Gastrocnemius medialis (tissue), 4 donors: ENCODE data around the gene TTC32. TPM values are rescaled to one million over a fixed set of nuclear protein-coding genes. Genes with fewer than 3 reads are reported as not detected.

ENCODE experiments used
- ATAC-seq, 2 donors: fragments of 150-250 bp; one replicate each; pipeline ENCODE4 v1.9.1; 2016
- DNase-seq, 2 donors: peaks; one replicate each; pipeline ENCODE4 v3.0.0-alpha.2; 2019
- H3K27ac ChIP-seq, 4 donors: fragments of 200-600 bp; sonication (generic); 1 replicate in 1 of 4; 2 replicates in 3 of 4; pipeline ENCODE4 v1.5.1; 2016 to 2018; ENCODE audit warnings: mild to moderate bottlenecking in 2 of 4, moderate library complexity in 1 of 4
- H3K27me3 ChIP-seq, 3 donors: fragments of 200-600 bp; sonication (generic) in 2 of 3; 1 replicate in 1 of 3; 2 replicates in 2 of 3; pipeline versions ENCODE4 v1.5.1 to v1.6.0; 2016 to 2019; ENCODE audit warnings: mild to moderate bottlenecking in 1 of 3, moderate library complexity in 1 of 3
- H3K36me3 ChIP-seq, 2 donors: fragments of 200-600 bp; sonication (generic) in 1 of 2; one replicate each; pipeline ENCODE4 v1.5.1; 2017 to 2018
- H3K4me1 ChIP-seq, 2 donors: fragments of 200-600 bp; sonication (generic) in 1 of 2; one replicate each; pipeline ENCODE4 v1.5.1; 2016 to 2017; ENCODE audit warnings: mild to moderate bottlenecking in 2 of 2
- H3K4me3 ChIP-seq, 4 donors: fragments of 200-600 bp; sonication (generic) in 3 of 4; 1 replicate in 1 of 4; 2 replicates in 3 of 4; pipeline ENCODE4 v1.5.1; 2016 to 2019; ENCODE audit warnings: mild to moderate bottlenecking in 2 of 4
- H3K9me3 ChIP-seq, 3 donors: fragments of 200-600 bp; sonication (generic) in 2 of 3; 1 replicate in 1 of 3; 2 replicates in 2 of 3; pipeline ENCODE4 v1.5.1; 2016 to 2019
- CTCF ChIP-seq, 5 experiments: fragments of 450-650 bp in 3 of 5; fragments of 200-600 bp in 2 of 5; sonication (generic) in 2 of 5; IDR thresholded peaks in 4 of 5; conservative IDR thresholded peaks in 1 of 5; 1 replicate in 4 of 5; 2 replicates in 1 of 5; pipeline ENCODE4 v1.5.1; 2016 to 2019; ENCODE audit warnings: antibody characterized with exemption in 5 of 5, mild to moderate bottlenecking in 3 of 5, moderate library complexity in 3 of 5
- POLR2A ChIP-seq, 2 donors: fragments of 450-650 bp; IDR thresholded peaks; one replicate each; pipeline ENCODE4 v1.6.1; 2017; ENCODE audit warnings: antibody characterized with exemption in 2 of 2, mild to moderate bottlenecking in 2 of 2, moderate library complexity in 2 of 2
- in situ Hi-C, 4 donors: fragments of 200-750 bp; cut with MboI; loops; one replicate each; pipeline versions ENCODE4 v1.15.0 to v1.8.0; 2017; ENCODE audit warnings: low sequenced_read_pairs in 4 of 4
- intact Hi-C: fragments of 100-400 bp; cut with DNase I; formaldehyde crosslinking; loops from one replicate; pipeline ENCODE4 v1.15.1; 2023; ENCODE audit warnings: low total_unique reads
- total RNA-seq, 4 donors: library from RNA; depleted of rRNA; stranded (reverse); fragments of >200 nt; gene quantifications; one replicate each; pipeline versions ENCODE4 v1.1.0 to v1.2.3, GENCODE V29; 2016

TTC32 gene
- total RNA-seq, 4 donors from 2014 or later = 6.6 to 19.6 (median 10.7) TPM

GRCh38 chr2:19851116-19851695, 50.6 kb downstream of the TTC32 start:
- Histone ChIP-seq H3K36me3 (no peaks in the 10 kb centered on the region), H3K9me3 (no peaks in the 10 kb centered on the region), H3K4me3 (no peak overlapping the region), H3K27me3 (no peaks in the 10 kb centered on the region), H3K4me1 (peaks cover 8 to 13% of the 10 kb centered on the region in 2 donors), H3K27ac (no peak overlapping the region)
- TF ChIP-seq POLR2A (IDR thresholded peaks at IDR 0.05) (no peak), CTCF (IDR thresholded peaks at IDR 0.05 in 4 of 5, conservative IDR thresholded peaks at IDR 0.05 in 1 of 5) (no peak)
- DNase-seq = no peak
- no peak for ATAC-seq
- intact Hi-C loops (no loop called here), in situ Hi-C loops (loop anchor here (10.0 to 25.0 kb wide), 5 partner anchors 486 to 1464 kb away; no protein-coding TSS in a partner anchor)

DNA sequence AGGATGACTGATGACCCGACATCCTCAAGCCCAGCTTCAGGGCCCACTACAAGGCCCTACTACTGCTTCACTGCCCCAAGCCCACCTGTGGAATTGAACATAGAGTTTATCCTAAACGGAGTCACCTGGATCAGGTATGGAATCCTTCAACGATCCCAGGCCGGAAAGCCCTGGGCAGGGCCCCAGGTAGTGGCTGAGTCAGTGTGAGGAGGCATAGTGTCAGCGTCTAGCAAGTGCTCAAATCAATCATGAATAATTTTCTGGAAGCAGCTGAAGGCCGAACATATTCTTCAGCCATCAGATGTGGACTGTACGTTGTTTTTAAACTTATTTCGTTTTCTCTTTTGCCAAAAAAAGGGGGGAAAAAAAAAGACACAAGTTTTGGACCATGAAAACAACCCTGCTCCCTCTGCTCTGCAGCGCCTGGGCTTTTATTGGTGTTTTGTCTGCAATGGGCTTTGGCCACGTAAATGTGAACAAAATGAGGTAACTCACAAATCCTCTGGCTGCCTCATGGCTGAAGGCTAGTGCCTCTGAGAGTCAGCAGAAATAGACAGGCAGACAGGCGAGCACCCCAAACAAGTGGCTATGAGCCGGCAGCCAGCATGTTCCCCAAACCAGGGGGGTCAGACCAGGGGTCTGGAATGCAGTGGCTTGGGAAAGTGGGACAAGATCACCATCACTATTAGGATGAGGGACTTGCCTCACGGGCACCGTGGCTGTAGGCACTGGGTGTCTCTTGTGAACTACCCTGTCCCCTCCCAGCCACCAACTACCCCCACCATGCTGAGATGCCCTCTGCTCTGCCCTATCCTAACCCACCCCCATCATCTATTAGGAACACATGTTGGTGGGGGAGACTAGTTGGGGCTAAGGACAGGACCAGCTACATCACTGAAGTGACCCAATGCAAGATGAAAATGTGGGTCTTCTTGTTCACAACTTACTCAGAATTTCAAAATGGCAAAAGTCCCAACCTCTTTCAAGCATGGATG, 51.4 kb downstream of the TTC32 start:
- DNase-seq = no peak
- Histone ChIP-seq H3K4me3 (no peak overlapping the region), H3K9me3 (no peaks in the 10 kb centered on the region), H3K4me1 (peaks cover 2 to 4% of the 10 kb centered on the region in 2 donors), H3K27ac (no peak overlapping the region), H3K27me3 (no peaks in the 10 kb centered on the region), H3K36me3 (no peaks in the 10 kb centered on the region)
- in situ Hi-C loops (loop anchor here (10.0 to 25.0 kb wide), 5 partner anchors 486 to 1463 kb away; no protein-coding TSS in a partner anchor), intact Hi-C loops (no loop called here)
- no peak for ATAC-seq
- TF ChIP-seq POLR2A (IDR thresholded peaks at IDR 0.05) (no peak), CTCF (IDR thresholded peaks at IDR 0.05 in 4 of 5, conservative IDR thresholded peaks at IDR 0.05 in 1 of 5) (no peak)

DNA sequence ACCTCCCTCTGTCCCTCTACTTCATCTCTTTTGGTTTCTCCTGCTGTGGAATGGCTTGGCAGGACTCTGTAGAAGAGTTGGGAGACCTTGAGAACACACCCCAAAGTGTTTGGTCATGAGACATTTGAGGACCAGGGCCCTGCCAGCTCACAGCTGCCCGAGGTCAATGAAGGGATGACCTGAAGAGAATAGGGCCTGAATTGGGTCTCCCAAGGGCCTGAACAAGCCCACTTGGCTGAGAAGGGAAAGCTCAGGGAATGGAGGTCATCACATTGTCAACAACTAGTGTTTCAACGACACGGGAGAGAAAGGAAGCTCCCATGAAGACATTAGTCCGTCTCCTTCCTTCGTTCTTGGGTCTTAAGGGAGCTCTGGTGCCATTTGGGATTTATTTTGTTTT, 52.8 kb downstream of the TTC32 start:
- no peaks in the 10 kb centered on the region for H3K4me1 ChIP-seq
- ATAC-seq (no peak), DNase-seq (no peak)
- H3K27ac ChIP-seq = no peak overlapping the region
- no peaks in the 10 kb centered on the region for H3K27me3 ChIP-seq
- no peak for TF ChIP-seq POLR2A (IDR thresholded peaks at IDR 0.05)
- TF ChIP-seq CTCF (IDR thresholded peaks at IDR 0.05 in 4 of 5, conservative IDR thresholded peaks at IDR 0.05 in 1 of 5) = no peak
- H3K36me3 ChIP-seq = no peaks in the 10 kb centered on the region
- no peak overlapping the region for H3K4me3 ChIP-seq
- no peaks in the 10 kb centered on the region for H3K9me3 ChIP-seq
- in situ Hi-C loops (no loop called here), intact Hi-C loops (no loop called here)

DNA sequence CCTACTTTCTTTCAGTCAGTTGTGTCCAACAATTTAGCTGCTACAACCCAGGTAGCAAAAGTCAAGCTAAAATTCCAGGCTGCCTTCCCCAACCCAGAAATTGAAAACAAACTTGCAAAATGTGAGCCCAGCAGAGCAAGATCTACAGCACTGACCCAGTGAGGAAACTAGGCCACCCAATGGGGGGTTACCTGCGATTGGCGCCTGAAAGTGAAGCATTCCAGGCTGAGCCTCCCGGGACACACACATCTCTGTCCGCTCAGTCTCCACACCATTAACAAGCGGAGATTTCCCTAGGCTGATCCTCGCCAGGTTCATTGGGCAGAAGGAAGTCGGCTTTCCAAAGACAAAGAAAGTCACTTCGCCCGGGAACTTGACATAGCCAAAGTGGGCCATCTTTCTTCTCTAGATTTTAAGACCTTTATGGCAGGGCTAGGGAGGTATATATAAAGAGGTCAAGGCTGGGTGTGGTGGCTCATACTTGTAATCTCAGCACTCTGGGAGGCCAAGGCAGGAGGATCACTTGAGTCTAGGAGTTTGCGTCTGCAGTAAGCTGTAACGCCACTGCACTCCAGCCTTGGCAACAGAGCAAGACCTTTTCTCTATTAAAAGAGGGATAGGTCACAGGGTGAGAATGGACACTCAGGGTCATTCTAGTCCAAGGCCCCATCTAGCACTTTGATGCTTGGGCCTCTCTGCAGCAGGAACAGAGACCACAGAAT, 53.6 kb downstream of the TTC32 start:
- ATAC-seq = no peak
- H3K27me3 ChIP-seq = no peaks in the 10 kb centered on the region
- TF ChIP-seq POLR2A (IDR thresholded peaks at IDR 0.05) (no peak), CTCF (IDR thresholded peaks at IDR 0.05 in 4 of 5, conservative IDR thresholded peaks at IDR 0.05 in 1 of 5) (no peak)
- H3K4me1 ChIP-seq = no peaks in the 10 kb centered on the region
- DNase-seq = no peak
- H3K27ac ChIP-seq = no peak overlapping the region
- no peak overlapping the region for H3K4me3 ChIP-seq
- intact Hi-C loops = no loop called here
- in situ Hi-C loops = no loop called here
- no peaks in the 10 kb centered on the region for H3K9me3 ChIP-seq
- no peaks in the 10 kb centered on the region for H3K36me3 ChIP-seq
